Endometrial microvascular endothelial cells (primary cell): Measurements from ENCODE around the gene TTYH3. TPM values are rescaled to one million over a fixed set of nuclear protein-coding genes. Genes with fewer than 3 reads are reported as not detected.
"Not testable (repeated sequence)": the region's sequence is repeated elsewhere in the genome, so short reads cannot be mapped to it uniquely, and the experiment has no call there.

Source experiments
- in situ Hi-C: cut with HindIII; loops from 2 replicates; pipeline ENCODE4 v1.10.0; 2017; ENCODE audit warnings: low sequenced_read_pairs, low pct_unique_long_range_greater_than_20kb; ENCODE audit errors: inconsistent ontology term
- total RNA-seq: library from RNA; depleted of rRNA; stranded (reverse); fragments of >200 nt; gene quantifications from one replicate; pipeline ENCODE4 v1.2.3, GENCODE V29; 2015; ENCODE audit errors: inconsistent ontology term

TTYH3 gene
- total RNA-seq, 1 donor from 2014 or later = 98.6 TPM

GRCh38 chr7:2601907-2602306, 29.9 kb upstream of the TTYH3 start:
- in situ Hi-C loops = no loop called here

- in situ Hi-C loops = no loop called here
These were observed 29.3 kb upstream of the TTYH3 start for GRCh38 chr7:2602406-2603043.

GRCh38 chr7:2603044-2603965, 28.5 kb upstream of the TTYH3 start:
- in situ Hi-C loops = no loop called here

GRCh38 chr7:2604608-2605174, 27.1 kb upstream of the TTYH3 start:
- in situ Hi-C loops = no loop called here

GRCh38 chr7:2605608-2606538, 25.9 kb upstream of the TTYH3 start:
- in situ Hi-C loops = no loop called here

GRCh38 chr7:2606539-2606936, 25.2 kb upstream of the TTYH3 start:
- in situ Hi-C loops = no loop called here

- in situ Hi-C loops = no loop called here
These were observed 24.5 kb upstream of the TTYH3 start for GRCh38 chr7:2607122-2607922.

GRCh38 chr7:2607923-2608904, 23.6 kb upstream of the TTYH3 start:
- in situ Hi-C loops = no loop called here

- in situ Hi-C loops = no loop called here
These were observed 22.8 kb upstream of the TTYH3 start for GRCh38 chr7:2608921-2609411.

- in situ Hi-C loops = not testable (repeated sequence)
These were observed 22.1 kb upstream of the TTYH3 start for GRCh38 chr7:2609646-2610045.

- in situ Hi-C loops = no loop called here
These were observed 21.3 kb upstream of the TTYH3 start for GRCh38 chr7:2610466-2610865.

GRCh38 chr7:2610898-2611297, 20.9 kb upstream of the TTYH3 start:
- in situ Hi-C loops = no loop called here

GRCh38 chr7:2611401-2611800, 20.4 kb upstream of the TTYH3 start:
- in situ Hi-C loops = no loop called here

GRCh38 chr7:2611922-2612321, 19.9 kb upstream of the TTYH3 start:
- in situ Hi-C loops = no loop called here

- in situ Hi-C loops = no loop called here
These were observed 19.2 kb upstream of the TTYH3 start for GRCh38 chr7:2612445-2613097.

GRCh38 chr7:2613098-2613930, 18.5 kb upstream of the TTYH3 start:
- in situ Hi-C loops = no loop called here
